IPS DF 4.7 (cell line): Measurements from ENCODE around the gene ME3.
"Not testable (repeated sequence)": the region's sequence is repeated elsewhere in the genome, so short reads cannot be mapped to it uniquely, and the experiment has no call there.

ENCODE experiments used
- DNase-seq: peaks from one replicate; pipeline ENCODE4 v3.0.0-alpha.2; 2013; ENCODE audit warnings: low spot score; ENCODE audit errors: extremely low read depth

ME3 gene

DNA sequence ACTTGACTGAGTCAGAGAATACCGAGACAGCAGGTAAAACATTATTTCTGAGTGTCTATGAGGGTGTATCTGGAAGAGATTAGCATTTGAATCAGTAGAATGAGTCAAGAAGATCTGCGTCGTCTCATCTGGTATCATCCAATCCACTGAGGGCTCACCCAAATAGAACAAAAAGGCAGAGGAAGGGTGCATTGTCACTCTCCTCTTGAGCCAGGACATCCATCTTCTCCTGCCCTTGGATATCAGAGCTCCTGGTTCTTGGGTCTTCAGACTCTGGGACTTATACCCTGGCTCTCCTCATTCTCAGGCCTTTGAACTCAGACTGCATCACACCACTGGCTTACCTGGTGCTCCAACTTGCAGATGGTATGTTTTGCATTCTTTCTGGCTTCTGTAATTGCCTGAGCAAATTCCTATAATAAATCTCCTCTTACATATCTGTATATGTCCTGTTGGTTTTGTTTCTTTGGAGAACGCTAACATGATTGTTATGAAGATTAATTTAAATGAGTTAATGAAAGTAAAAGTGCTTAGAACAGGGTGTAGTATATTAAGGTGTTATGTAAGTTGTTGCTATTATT lies 49.3 kb downstream of the ME3 start:
- DNase-seq = no peak

DNA sequence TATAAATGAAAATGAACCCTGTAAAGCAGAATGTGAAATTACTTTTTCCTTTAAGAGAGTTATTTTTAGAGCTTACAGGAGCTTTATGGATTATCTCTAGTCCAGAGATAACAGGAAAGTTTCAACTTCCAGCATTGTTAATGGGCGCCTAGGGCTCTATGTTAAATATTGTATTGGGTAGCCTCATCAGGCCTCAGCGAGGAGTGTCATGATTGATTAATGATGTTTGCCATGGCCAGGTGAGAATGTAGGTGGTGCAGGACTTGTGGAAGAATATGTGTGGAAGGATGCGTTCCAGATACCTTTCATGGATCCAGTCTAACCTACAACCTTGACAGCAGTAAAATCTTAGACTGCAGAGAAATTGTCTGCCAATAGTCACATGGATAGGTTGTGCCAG lies 50.6 kb downstream of the ME3 start:
- no peak for DNase-seq

GRCh38 chr11:86620891-86621521 lies 51.4 kb downstream of the ME3 start:
- DNase-seq = no peak

DNA sequence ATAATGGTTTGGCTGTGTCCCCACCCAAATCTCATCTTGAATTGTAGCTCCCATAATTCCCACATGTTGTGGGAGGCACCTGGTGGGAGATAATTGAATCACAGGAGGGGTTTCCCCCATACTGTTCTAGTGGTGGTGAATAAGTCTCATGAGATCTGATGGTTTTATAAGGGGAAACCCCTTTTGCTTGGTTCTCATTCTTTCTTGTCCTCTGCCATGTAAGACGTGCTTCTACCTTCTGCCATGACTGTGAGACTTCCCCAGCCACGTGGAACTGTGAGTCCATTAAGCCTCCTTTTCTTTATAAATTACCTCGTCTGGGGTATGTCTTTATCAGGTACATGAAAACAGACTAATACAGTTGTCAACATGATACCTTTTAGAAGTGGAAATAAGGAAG lies 53.0 kb downstream of the ME3 start:
- not testable (repeated sequence) for DNase-seq

GRCh38 chr11:86617502-86617901 lies 54.9 kb downstream of the ME3 start:
- DNase-seq = no peak

DNA sequence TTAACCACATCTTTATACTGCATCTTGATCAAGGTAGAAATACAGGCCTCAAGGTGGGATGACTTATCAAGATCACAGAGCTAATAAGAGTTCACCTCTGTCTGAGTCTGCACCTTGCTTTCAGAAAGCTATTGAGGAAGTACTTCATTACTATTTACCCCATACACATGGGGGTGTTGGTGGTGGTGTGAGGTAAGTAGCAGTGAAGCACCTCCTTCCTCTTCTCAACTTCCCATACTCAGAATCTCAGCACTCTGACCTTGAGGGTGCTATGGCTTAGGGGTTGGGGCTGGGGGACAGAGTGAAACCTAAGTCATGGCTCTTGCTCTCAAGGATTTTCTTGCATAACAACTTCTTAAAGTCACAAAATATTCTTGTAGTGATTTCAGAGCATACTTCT lies 56.9 kb downstream of the ME3 start:
- DNase-seq = no peak

DNA sequence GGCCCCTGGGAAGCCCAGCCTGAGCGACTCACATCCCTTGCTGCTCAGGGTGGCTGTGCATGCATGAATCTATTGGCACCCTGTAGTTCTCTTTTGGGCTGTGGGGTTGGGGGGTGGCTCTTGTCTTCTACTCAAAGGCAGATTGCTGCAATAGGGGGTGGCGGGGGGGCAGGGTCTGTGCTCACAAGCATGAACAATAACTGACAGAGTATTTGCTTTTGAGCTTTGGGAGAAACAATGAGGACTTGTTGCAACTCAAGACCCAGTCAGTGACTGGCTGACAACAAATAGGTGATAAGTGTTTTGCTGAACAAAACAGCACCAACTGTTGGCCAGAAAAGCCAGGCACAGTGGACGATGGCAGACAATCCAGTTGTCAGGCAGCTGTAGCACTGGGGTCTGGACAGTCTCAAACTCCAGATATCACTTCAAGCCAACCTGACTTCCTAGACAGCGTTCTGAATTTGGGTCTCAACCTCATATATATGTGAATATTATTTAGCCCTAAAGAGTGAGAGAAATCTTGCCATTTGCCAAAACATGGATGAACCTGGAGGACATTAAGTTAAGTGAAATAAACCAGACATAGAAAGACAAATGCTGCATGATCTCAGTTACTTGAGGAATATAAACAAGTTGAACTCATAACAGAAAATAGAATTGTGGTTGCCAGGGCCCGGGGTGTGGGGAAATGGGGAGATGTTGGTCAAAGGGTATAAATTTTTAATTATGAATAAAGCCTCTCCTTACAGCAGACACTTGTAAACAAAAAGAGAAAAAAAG lies 61.7 kb downstream of the ME3 start:
- DNase-seq = no peak

DNA sequence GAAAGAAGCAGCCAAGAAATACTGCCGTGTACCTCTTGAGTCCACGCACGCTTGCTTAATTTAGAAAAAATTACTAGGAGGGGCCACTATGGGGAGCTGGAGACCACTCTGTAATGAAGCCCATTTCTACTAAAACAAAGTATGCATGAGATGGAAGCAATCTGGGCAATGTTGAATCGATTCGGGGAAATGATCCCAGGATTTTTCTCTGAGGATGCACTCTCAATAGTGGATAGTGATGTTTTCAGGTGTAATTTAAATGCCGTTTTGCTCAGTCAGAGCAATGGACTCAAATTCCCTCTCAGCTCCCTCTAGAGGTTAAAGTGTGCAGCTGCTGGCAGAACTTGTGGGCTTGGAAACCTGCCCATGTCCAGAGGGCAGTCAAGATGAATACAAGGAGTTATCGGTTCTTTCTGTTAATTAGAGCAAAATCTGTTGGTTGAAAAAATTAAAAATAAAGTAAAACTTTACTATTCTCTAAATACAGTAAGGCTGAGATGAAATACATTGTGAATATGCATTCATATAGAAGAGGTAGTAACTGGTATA lies 64.1 kb downstream of the ME3 start:
- peak; percentile 33 for DNase-seq

- DNase-seq = no peak
Observed at GRCh38 chr11:86606836-86607481, 65.5 kb downstream of the ME3 start.

GRCh38 chr11:86606270-86606835 lies 66.1 kb downstream of the ME3 start:
- no peak for DNase-seq

GRCh38 chr11:86596861-86597586 lies 75.4 kb downstream of the ME3 start:
- DNase-seq = no peak

GRCh38 chr11:86595955-86596354 lies 76.5 kb downstream of the ME3 start:
- DNase-seq = no peak

- DNase-seq = no peak
Observed at GRCh38 chr11:86595451-86595850, 77.0 kb downstream of the ME3 start.

DNA sequence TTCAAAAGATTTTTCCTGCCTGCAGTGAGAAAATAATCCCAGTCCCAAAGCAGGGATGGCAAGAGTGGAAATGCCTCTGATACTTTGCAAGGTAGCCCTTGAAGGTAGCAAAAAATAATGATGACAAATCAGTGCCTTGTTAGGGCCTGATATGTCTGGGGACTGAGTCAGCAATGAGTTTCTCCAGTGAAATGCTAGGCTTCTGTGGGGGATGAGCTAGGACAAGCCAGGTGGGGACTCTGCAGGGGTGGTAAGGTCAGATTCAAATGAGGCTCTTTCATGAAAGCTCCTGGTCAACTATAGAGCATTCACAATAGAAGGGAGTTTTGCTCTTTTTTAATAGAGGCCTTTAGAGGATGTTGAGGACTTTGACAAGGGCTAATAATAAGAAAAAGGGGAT lies 77.7 kb downstream of the ME3 start:
- no peak for DNase-seq

DNA sequence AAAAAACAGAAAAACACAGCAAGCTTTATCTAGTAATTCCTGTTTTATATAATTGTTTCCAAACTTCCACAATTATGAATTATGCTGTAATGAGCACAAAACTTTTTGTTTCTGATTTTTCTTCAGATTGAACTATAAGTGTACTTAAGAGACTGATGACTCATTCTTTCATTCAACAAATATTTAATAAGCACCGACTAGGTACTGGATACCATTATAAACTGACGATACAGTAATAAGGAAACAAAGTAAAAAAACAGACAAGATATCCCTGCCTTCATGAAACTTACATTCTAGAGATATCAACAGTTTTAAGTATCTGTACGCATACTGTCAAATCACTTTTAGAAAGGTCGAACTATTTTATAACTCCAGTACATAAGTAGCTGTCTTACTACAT lies 78.6 kb downstream of the ME3 start:
- DNase-seq = no peak

DNA sequence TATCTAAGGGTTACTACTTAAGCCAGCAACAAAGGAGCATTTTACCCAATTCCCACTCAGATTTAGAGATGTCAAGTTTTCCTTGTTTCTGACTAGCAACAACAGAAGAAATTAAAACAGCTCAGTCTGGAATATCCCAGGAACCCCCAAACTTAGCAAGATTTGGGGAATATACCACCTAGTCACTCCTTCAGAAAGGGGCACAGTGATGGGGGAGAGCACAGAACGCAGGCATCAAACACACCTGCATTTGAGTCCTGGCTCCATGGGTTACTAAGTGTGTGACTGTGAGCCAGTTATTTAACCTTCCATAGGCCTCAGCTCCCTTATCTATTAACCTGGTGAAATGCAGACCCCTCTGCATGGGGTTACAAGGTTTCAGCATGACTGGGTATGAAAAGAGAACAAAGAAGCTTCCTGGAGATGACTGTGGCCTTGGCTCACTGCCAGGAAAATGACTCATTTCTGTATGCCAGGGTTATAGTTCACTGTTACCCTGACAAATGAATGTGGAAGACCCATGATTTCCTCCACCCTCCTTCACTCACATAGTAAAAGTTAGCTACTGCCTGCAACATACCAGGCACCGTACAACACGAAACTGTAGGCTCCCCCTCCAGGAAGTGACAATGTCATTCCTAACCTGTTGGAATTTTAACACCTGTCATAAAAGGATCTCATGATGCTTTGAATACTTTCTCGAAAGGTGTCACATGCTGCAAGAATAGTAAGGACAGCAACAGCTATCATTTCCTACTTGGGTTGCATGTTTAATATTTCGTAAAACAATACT lies 79.6 kb downstream of the ME3 start:
- DNase-seq = no peak

- DNase-seq = no peak
Observed at GRCh38 chr11:86592047-86592591, 80.3 kb downstream of the ME3 start.

DNA sequence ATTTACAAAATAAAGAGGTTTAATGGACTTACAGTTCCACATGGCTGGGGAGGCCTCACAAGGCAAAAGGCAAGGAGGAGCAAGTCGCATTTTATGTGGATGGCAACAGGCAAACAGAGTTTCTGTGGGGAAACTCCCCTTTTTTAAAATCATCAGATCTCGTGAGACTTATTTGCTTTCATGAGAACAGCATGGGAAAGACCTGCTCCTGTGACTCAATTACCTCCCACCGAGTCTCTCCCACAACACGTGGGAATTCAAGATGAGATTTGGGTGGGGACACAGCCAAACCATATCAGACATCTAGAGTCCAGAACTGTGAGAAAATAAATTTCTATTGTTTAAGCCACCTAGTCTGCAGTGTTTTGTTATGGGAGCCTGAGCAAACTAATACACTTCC lies 80.8 kb downstream of the ME3 start:
- no peak for DNase-seq

DNA sequence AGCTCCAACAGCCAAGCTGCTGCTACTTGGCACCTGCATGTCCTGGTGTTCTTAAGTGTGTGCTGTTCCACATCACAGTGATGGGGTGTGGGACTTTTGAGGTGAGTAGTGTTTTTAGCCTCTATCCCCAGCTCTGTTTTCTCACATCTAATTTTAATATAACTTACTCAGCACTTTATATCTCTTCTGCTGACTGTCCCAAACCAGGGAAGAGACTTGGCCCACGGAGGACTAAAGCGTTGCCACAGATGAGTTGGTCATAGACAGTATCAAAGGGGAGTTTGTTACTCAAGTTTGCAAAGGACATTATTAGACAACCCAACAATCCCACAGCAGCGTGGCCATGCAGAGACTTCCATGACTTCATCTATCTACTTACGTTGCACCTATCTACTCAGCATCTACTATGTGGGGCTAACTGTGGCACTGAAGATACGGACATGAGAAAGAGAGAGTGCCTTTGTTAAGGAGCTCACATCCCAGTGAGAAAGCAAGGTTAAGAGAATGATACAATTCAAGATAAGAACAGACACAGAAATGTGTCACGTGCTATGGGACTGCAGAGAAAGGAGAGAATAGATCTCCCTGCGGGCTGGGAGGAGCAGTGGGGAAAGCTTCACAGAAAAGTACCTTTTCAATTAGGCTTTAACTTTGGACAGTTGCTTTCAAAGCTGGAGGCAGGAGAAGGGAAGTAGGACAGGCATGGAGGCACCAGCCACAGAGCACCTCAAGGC lies 82.4 kb downstream of the ME3 start:
- DNase-seq = no peak
